NCI-H774 (cell line): ENCODE data around the gene PPIL6.

Experiments
- DNase-seq: peaks from one replicate; lab custom pipeline; 2025; lab: John Stamatoyannopoulos, UW

The PPIL6 gene

DNA sequence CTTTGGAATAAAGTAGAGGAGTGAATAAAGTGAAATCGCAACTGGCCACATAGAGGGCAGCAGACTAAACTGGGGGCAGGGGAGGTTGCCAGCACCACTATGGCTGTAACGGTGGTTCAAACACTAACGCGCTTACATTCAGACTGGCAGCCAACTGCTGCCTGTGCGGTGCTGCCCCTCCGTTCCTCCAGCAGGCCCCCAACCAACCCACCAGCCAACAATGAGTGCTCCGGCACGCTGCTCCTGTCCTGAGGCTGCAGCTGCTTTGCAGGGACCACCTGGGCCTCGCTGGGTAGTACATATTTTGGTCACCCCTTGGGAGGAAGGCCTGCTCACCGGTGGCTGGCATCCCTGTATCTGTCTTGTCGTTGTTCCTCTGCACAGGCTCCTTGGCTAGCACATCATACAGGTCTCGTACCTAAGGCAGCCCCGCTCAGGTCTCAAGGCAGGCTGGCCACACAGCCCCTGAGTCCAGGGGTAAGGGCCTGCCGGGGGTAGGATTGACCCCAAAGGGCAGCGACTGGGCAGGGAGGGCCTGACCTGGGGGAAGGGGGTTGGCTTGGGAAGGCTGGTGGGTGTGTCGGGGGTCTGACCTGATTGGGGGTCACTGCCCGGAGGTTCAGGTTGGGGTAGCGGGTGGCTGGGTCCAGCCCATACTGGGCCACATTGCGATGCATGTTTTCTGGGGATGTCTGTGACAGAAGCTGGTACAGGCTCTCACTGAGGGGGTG, 8.8 kb upstream of the PPIL6 start:
- no peak for DNase-seq

DNA sequence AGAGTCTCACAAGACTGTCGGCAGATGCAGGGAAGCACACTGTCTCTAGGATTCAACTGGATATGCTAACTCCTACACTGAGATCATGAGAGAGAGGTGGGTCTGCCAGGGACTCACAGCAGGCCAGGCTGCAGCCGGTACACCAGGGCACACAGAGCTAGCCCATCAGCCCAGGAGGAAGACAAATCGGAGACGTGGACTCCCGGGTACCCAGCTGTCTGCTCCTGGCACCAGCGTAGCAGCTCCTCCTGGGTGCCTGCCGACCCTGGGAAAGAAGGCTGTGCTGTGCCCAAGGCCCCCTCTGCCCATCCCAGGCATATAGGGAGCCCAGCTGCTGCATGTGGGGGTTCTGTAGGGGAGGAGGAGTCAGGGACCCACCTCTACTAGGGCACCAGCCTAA, 8.2 kb upstream of the PPIL6 start:
- DNase-seq, result no peak

GRCh38 chr6:109447878-109448555, 7.6 kb upstream of the PPIL6 start:
- DNase-seq, result no peak

DNA sequence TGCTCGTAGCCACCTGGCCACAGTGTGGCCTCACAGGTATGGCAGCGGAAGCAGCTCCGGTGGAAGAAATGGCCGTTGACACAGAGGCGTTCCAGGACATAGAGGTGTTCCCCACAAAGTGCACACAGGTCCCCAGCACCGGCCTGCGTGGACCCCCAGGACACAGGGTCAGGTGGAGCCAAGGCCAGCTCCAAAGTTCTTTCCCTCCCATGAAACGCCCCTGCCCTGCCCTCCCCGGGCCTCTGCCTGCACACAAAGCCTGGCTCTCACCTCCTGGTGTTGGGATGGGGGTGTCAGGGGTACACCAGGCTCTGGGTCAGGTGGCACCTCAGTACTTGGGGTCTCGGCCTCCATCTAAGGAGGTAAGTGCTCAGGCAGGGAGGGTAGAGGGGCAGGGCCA, 6.7 kb upstream of the PPIL6 start:
- no peak for DNase-seq

GRCh38 chr6:109446541-109446940, 6.1 kb upstream of the PPIL6 start:
- no peak for DNase-seq

GRCh38 chr6:109446072-109446471, 5.6 kb upstream of the PPIL6 start:
- DNase-seq, result no peak

DNA sequence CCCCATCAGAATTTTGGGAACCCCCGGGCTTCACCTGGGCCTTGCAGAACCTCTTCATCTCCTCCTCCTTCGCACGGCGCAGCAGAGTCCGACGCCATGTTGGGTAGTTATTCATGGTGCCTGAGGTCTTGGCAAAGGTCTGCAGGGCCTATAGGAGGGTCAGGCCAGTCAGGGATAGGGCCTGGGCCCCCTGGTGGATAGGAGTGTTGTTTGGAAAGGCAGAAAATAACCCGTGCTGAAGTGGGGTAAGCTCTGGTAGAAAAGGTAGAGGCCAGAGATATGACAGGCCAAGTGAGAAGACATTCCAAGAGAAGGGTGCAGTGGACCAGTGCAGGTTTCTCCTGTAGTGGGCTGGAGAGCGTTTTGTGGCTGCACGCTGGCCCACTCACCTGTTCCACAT, 5.0 kb upstream of the PPIL6 start:
- no peak for DNase-seq

DNA sequence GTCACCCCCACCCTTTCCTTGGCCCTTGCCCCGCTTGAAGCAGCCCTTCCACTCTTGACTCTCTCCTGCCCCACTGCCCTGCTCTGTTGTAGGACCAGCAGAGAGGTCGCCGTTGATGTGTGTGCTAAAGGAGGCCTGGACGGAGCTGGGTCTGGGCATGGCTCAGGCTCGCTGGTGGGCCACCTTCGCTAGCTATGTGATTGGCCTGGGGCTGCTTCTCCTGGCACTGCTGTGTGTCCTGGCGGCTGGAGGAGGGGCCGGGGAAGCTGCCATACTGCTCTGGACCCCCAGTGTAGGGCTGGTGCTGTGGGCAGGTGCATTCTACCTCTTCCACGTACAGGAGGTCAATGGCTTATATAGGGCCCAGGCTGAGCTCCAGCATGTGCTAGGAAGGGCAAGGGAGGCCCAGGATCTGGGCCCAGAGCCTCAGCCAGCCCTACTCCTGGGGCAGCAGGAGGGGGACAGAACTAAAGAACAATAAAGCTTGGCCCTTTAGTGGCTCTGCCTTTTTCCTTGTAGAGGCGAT, 3.1 kb upstream of the PPIL6 start:
- no peak for DNase-seq

- no peak for DNase-seq
Observed at GRCh38 chr6:109442393-109442924, 2.0 kb upstream of the PPIL6 start.

- peak; percentile 29 for DNase-seq
Observed at GRCh38 chr6:109441069-109441816, 815 bp upstream of the PPIL6 start.

DNA sequence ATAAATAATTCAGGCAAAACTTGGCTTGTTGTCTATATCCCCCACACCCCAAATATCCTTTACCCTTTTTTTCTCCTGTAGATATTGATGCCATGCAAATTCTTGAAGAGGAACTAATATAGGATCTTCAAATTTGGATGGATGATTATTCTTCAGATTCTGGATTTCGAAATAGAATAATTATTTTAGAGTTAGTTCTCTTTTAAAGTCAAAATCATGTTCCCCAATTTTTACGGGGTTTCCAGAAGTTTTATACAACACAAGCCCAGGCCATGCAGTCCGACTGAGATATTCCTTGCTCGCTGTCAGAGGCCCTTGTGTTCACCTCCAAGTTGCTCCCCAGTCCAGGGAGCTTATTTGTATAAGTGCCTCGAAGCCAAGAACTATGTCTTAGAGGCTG, 4.4 kb downstream of the PPIL6 start:
- DNase-seq, result no peak

GRCh38 chr6:109434456-109434855, 6.0 kb downstream of the PPIL6 start:
- DNase-seq, result no peak

DNA sequence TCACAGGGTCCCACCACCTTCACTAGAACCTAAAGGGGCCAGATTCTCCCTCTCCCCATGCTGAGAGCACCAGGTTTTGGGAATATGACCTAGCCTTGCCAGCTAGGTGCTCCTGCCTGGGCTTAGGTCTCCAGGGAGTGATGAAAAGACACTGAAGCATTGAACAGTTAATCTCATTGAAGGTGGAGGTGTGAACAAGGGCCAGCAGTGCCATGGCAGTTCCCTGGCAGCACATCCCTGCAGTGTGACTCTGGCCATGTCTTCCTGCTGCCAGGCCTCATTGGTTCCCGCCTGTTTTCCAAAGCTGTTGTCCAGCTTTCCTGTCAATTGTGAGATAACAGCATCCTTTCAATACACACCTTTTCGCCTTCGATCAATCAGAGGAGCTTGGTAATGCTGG, 10.9 kb downstream of the PPIL6 start:
- no peak for DNase-seq

GRCh38 chr6:109428889-109429477, 11.4 kb downstream of the PPIL6 start:
- DNase-seq, result no peak

GRCh38 chr6:109424946-109425345, 15.5 kb downstream of the PPIL6 start:
- no peak for DNase-seq

GRCh38 chr6:109421184-109421583, 19.2 kb downstream of the PPIL6 start:
- DNase-seq, result no peak

DNA sequence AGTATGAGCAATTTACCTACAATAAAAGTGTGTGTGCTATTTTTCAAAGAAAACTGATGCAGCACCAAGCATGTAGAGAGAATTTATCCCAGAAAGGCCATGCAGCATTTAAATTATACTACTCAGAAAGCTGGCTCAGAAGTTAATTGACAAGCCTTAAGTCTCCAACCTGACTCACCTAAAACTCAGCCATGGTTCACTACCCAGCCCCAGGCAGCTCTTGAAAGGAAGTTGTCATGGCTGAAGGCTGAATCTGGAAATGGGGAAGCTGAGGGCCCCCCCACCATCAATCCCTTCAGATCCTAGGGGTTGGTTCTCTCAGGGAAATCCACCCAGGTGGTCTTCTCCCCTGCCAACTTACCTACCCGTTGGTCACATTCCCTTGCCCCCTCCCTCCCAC, 19.7 kb downstream of the PPIL6 start:
- no peak for DNase-seq

DNA sequence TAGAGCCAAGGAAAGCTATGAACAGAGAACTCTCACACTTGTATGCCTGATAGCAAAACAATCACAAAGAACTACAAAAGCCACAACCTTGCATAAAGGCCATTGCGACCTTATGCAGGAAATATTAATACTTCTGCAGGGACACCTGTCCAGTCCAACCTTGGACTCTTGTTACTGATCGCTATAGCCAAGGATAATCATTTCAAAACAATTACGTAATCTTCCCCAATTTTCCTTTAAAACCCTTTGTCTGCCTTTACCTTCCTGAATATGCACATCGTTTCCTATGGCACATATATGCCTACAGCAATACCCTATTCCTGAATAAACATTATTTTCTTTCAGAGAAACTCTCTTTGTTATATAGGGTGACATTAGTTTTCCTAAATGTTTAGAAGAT, 22.8 kb downstream of the PPIL6 start:
- DNase-seq, result no peak

- DNase-seq, result no peak
Observed at GRCh38 chr6:109411034-109411433, 29.4 kb downstream of the PPIL6 start.

- no peak for DNase-seq
Observed at GRCh38 chr6:109406196-109406595, 34.2 kb downstream of the PPIL6 start.

DNA sequence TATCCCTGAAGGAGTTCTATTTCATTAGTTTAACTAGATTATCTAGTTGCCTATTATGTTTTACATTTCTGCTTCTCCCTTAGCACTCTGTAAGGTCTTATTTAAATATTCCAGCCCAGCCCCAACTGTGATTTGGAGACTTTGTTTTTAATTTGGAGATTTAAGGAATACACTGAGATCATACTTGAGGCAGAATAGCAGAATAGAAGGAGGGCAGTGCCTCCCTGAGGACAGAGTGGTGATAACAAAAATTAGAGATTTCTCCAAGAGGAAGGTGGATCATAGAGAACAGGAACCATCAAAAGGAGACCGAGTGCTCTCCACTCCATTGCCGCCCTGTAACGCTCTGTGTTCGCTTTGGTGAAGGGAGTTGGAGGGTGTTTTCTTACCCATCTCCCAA, 43.4 kb downstream of the PPIL6 start:
- DNase-seq, result no peak

DNA sequence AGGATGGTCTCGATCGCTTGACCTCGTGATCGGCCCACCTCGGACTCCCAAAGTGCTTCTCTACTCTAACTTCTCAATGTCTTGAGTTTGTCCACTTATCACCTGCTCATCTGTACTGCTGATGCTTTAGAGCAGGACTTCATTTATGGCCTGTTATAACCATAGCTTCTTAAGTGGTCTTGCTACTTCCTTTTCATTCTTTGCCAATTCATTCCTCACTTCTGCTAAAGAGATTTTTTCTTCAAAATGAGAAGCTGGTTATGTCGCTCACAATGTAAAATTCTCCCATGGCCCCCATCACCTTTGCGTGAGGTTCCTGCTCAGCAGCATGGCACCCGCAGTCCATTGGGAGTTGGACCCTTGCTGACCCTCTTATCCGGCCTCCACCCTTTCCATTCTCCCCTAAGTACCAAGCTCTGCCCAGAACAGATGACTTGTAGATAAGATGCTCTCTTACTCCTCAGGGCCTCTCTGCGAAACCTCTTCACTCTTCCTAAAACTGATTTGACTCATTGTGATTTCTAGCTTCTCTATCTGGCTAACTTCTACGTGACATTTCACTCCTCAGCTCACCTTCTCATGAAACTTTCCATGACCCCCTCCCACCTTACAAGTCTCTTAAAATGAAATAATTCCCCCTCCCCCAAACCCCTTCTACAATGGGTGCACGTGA, 44.2 kb downstream of the PPIL6 start:
- DNase-seq, result no peak
